Amniotic epithelial cell (primary cell): Measurements from ENCODE around the gene LSM4.
"Not testable (repeated sequence)": the region's sequence is repeated elsewhere in the genome, so short reads cannot be mapped to it uniquely, and the experiment has no call there.

ENCODE experiments used
- DNase-seq: peaks from one replicate; pipeline ENCODE4 v3.0.0-alpha.2; 2010; ENCODE audit warnings: low read depth

Gene LSM4

GRCh38 chr19:18340990-18341868, 18.4 kb upstream of the LSM4 start:
- peak; percentile 25 for DNase-seq

GRCh38 chr19:18340190-18340989, 17.5 kb upstream of the LSM4 start, which contains the start of gene PGPEP1:
PGPEP1 (plus strand) TSS chr19:18340598; CDS start chr19:18340682, 84 bp downstream.
- peak; percentile 41 for DNase-seq

GRCh38 chr19:18339723-18340122, 16.8 kb upstream of the LSM4 start:
- DNase-seq, result peak; percentile 17

GRCh38 chr19:18338541-18338940, 15.7 kb upstream of the LSM4 start:
- no peak for DNase-seq

GRCh38 chr19:18336121-18336520, 13.2 kb upstream of the LSM4 start:
- no peak for DNase-seq

- no peak for DNase-seq
Observed at GRCh38 chr19:18333680-18334079, 10.8 kb upstream of the LSM4 start.

GRCh38 chr19:18332917-18333530, 10.1 kb upstream of the LSM4 start:
- DNase-seq, result no peak

GRCh38 chr19:18330868-18331267, 8.0 kb upstream of the LSM4 start:
- no peak for DNase-seq

- DNase-seq, result no peak
Observed at GRCh38 chr19:18329035-18329376, 6.1 kb upstream of the LSM4 start.

GRCh38 chr19:18328340-18329034, 5.6 kb upstream of the LSM4 start:
- peak; percentile 98 for DNase-seq

GRCh38 chr19:18326772-18327171, 3.9 kb upstream of the LSM4 start:
- no peak for DNase-seq

GRCh38 chr19:18324373-18324731, 1.5 kb upstream of the LSM4 start:
- not testable (repeated sequence) for DNase-seq

GRCh38 chr19:18322318-18322758, 538 bp downstream of the LSM4 start:
- DNase-seq, result no peak

GRCh38 chr19:18321734-18322102, 1.2 kb downstream of the LSM4 start:
- peak; percentile 61 for DNase-seq

- DNase-seq, result no peak
Observed at GRCh38 chr19:18320865-18321733, 1.8 kb downstream of the LSM4 start.

- no peak for DNase-seq
Observed at GRCh38 chr19:18319591-18320135, 3.2 kb downstream of the LSM4 start.

- DNase-seq, result no peak
Observed at GRCh38 chr19:18317961-18318800, 4.7 kb downstream of the LSM4 start.

- DNase-seq, result no peak
Observed at GRCh38 chr19:18313398-18313797, 9.5 kb downstream of the LSM4 start.

GRCh38 chr19:18312092-18312534, 10.8 kb downstream of the LSM4 start:
- DNase-seq, result no peak
